Pancreas (tissue), 10 donors: ENCODE data around the gene AP1G1. TPM values are rescaled to one million over a fixed set of nuclear protein-coding genes. Genes with fewer than 3 reads are reported as not detected.

Source experiments
- ATAC-seq, 4 donors: fragments of 200-7000 bp; cut with Tn5 transposase; one replicate each; pipeline versions ENCODE4 v1.8.0 to v1.9.1; 2020; ENCODE audit warnings: mild to moderate bottlenecking in 4 of 4, moderate library complexity in 4 of 4
- DNase-seq, 6 donors: peaks; one replicate each; pipeline ENCODE4 v3.0.0-alpha.2; 2020
- FAIRE-seq: peaks from 2 replicates; lab custom pipeline; 2012; peaks lifted over from hg19 to GRCh38; lab: Jason Lieb, UNC
- H3K27ac ChIP-seq, 4 donors: fragments of 200-600 bp; sonication (generic); 1 replicate in 3 of 4; 2 replicates in 1 of 4; pipeline versions ENCODE4 v1.5.0 to v1.8.0; 2020
- H3K27me3 ChIP-seq, 4 donors: fragments of 200-600 bp; one replicate each; pipeline ENCODE4 v1.8.0; 2021
- H3K36me3 ChIP-seq, 3 donors: fragments of 200-600 bp; sonication (generic) in 1 of 3; one replicate each; pipeline versions ENCODE4 v1.5.0 to v1.8.0; 2020 to 2021
- H3K4me1 ChIP-seq, 3 donors: fragments of 200-600 bp; one replicate each; pipeline ENCODE4 v1.8.0; 2021
- H3K4me3 ChIP-seq, 4 donors: fragments of 200-600 bp; sonication (generic) in 2 of 4; one replicate each; pipeline versions ENCODE4 v1.5.0 to v1.8.0; 2020 to 2021
- H3K9me3 ChIP-seq, 4 donors: fragments of 200-600 bp; one replicate each; pipeline ENCODE4 v1.8.0; 2021
- WGBS, 2 donors: extraction: QIAGEN DNeasy Blood & Tissue Kit; methylation state at CpG; one replicate each; pipeline ENCODE4 v1.1.7; 2013; 5-methylcytosine and 5-hydroxymethylcytosine counted together
- intact Hi-C, 3 donors: fragments of 100-400 bp; cut with DNase I; formaldehyde crosslinking; loops; one replicate each; pipeline versions ENCODE4 v1.11.1 to v1.14.2; 2022
- polyA plus RNA-seq, 2 donors: library from polyadenylated mRNA; stranded (reverse); fragments of 200-250 nt; gene quantifications; one replicate each; pipeline ENCODE4 v1.2.3, GENCODE V29; 2013
- total RNA-seq, 6 donors: library from RNA; stranded (reverse); fragmentation: NEBNext Ultra II Directional in 4 of 6; extraction: Animal tissue kit (Norgen Biotek cat#: 25700) in 4 of 6; gene quantifications; one replicate each; pipeline versions ENCODE4 v1.2.1 to v1.2.4, GENCODE V29; 2021 to 2023
- TF ChIP-seq, protein P1 (sequence below), 4 donors: fragments of 200-600 bp; sonication (generic) in 3 of 4; IDR thresholded peaks; one replicate each; pipeline versions ENCODE4 v1.5.0 to v1.8.0; 2021; ENCODE audit warnings: antibody characterized with exemption in 4 of 4
- donor health status: healthy with polysubstance abuse.
- donor health status: DM: no; HTN: no; CAD: no; lungs with moderate emphysema.
- donor health status: DM: no; HTN: no; CAD: no.
- donor health status: control.
- donor health status: control.
- donor health status: Bipolar disorder and iron deficiency.
- donor health status: DM: yes; HTN: yes; CAD: no.
- donor health status: DM: no; HTN: no; CAD: no.
- donor health status: DM: no; HTN: no; CAD: no.
- donor health status: DM: yes; HTN: yes; CAD: no.

Gene AP1G1
- total and polyA plus RNA-seq, 8 donors, result 15.3 to 50.8 (median 34.5) TPM

DNA sequence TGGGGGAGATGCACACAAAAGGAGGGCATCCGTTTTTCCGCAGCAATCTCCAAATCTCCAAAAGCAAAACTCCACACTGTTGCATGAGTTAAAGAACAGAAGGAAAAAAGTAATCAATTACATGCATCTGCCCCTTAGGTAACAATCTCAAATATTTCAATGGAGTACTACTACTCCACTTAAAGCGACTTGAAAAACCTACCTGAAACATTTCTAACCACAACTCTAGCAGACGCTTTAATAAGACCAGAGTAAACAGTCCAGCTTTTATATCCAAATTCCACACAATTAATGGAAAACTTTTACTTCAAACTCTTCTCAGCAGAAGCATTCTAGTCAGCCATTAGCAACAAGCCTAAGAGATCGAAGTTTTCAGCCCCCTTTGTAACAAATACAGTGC lies 29.9 kb downstream of the AP1G1 start:
- 74 to 77% methylated on average over 5 of the region's 5 CpGs for WGBS, 2 donors
- Histone ChIP-seq H3K4me3 (no peak overlapping the region), H3K27me3 (no peaks in the 10 kb centered on the region), H3K9me3 (no peaks in the 10 kb centered on the region), H3K36me3 (peaks cover 0 to 3% (median 0%) of the 10 kb centered on the region in 3 donors), H3K4me1 (peaks cover 0 to 5% (median 0%) of the 10 kb centered on the region in 3 donors), H3K27ac (no peak overlapping the region)
- no peak for DNase-seq
- TF ChIP-seq, protein P1, sequence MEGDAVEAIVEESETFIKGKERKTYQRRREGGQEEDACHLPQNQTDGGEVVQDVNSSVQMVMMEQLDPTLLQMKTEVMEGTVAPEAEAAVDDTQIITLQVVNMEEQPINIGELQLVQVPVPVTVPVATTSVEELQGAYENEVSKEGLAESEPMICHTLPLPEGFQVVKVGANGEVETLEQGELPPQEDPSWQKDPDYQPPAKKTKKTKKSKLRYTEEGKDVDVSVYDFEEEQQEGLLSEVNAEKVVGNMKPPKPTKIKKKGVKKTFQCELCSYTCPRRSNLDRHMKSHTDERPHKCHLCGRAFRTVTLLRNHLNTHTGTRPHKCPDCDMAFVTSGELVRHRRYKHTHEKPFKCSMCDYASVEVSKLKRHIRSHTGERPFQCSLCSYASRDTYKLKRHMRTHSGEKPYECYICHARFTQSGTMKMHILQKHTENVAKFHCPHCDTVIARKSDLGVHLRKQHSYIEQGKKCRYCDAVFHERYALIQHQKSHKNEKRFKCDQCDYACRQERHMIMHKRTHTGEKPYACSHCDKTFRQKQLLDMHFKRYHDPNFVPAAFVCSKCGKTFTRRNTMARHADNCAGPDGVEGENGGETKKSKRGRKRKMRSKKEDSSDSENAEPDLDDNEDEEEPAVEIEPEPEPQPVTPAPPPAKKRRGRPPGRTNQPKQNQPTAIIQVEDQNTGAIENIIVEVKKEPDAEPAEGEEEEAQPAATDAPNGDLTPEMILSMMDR (IDR thresholded peaks at IDR 0.05), result no peak
- intact Hi-C loops, result no loop called here
- FAIRE-seq, result no peak
- ATAC-seq, result no peak

DNA sequence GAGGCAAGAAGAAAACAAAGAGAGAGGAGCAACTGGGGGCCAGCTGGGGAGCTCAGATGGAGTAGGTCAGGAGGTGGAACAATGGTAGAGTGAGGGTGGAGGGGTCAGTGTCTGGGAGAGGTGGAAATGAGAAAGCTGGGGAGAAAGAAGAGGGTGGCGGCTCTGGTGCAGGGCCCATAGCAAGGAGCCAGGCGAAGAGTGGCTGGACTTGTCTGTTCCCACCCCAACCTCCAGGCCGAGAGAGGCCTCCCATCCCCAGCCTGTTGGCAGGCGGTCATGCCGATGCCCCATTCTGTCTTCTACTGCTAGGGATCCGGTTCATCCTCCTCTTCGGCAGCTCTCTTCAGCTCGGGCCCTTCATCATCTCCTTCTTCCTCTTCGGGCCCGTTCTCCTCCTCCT lies 31.3 kb downstream of the AP1G1 start:
- Histone ChIP-seq H3K4me3 (no peak overlapping the region), H3K9me3 (no peaks in the 10 kb centered on the region), H3K27me3 (no peaks in the 10 kb centered on the region), H3K4me1 (peaks cover 0 to 5% (median 0%) of the 10 kb centered on the region in 3 donors), H3K36me3 (peaks cover 0 to 12% (median 0%) of the 10 kb centered on the region in 3 donors), H3K27ac (no peak overlapping the region)
- intact Hi-C loops, result no loop called here
- no peak for DNase-seq
- TF ChIP-seq, protein P1 (IDR thresholded peaks at IDR 0.05), result no peak
- FAIRE-seq, result no peak
- 98 to 100% methylated on average over 9 to 10 of the region's 10 CpGs for WGBS, 2 donors
- peak in 1 of 4 donors; percentile 20 for ATAC-seq

- ATAC-seq (no peak), DNase-seq (no peak), FAIRE-seq (no peak)
- Histone ChIP-seq H3K27ac (no peak overlapping the region), H3K27me3 (no peaks in the 10 kb centered on the region), H3K9me3 (no peaks in the 10 kb centered on the region), H3K4me3 (no peak overlapping the region), H3K4me1 (no peaks in the 10 kb centered on the region), H3K36me3 (peaks cover 0 to 15% (median 0%) of the 10 kb centered on the region in 3 donors)
- TF ChIP-seq, protein P1 (IDR thresholded peaks at IDR 0.05), result no peak
- WGBS, 2 donors, result 82 to 87% methylated on average over 4 of the region's 4 CpGs
- intact Hi-C loops, result no loop called here
Observed at GRCh38 chr16:71775949-71776348, 32.7 kb downstream of the AP1G1 start.

DNA sequence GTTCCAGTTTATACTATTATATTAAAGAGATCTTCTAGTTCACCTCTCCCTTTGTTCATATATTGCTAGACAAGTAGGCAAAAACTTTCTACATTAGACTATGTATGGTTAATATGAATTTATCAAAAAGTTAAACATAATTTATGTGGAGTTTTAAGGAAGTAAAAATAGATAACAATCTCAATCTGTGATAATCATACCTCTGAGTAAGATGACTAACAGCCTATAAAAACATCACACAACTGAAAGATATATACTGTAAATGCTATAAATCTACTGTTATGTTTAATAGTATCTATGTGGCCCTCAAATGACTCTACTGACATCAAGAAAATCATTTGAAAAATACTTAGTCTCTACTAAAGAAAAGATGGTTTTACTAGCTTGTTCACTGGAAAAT lies 37.1 kb downstream of the AP1G1 start:
- FAIRE-seq (no peak), ATAC-seq (no peak), DNase-seq (no peak)
- intact Hi-C loops, result no loop called here
- no peaks in the 10 kb centered on the region for H3K27me3 ChIP-seq
- H3K4me3 ChIP-seq, result no peak overlapping the region
- TF ChIP-seq, protein P1 (IDR thresholded peaks at IDR 0.05), result no peak
- H3K27ac ChIP-seq, result no peak overlapping the region
- peaks cover 0 to 27% (median 0%) of the 10 kb centered on the region in 3 donors for H3K36me3 ChIP-seq
- no peaks in the 10 kb centered on the region for H3K4me1 ChIP-seq
- H3K9me3 ChIP-seq, result no peaks in the 10 kb centered on the region

DNA sequence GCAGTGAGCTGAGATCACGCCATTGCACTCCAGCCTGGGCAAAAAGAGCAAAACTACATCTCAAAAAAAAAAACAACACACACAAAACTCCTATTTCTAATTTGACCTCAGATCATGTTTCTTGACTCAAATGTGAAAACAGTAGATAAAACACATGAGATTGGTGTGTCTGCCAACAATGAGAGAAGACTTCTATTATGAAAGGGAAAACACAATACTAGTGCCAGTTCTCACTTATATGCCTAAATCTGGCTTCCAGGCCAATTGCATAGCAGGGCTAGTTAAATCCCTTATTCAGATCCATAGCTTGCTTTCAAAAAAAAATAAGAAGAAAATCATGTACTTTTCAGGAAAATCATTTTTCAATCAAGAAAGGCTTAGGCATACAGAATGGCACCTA lies 39.4 kb downstream of the AP1G1 start:
- WGBS, 2 donors, result 97 to 100% methylated on average over 1 of the region's 1 CpG
- no peak for DNase-seq
- H3K36me3 ChIP-seq, result peaks cover 0 to 31% (median 0%) of the 10 kb centered on the region in 3 donors
- H3K27ac ChIP-seq, result no peak overlapping the region
- no peak for FAIRE-seq
- H3K4me1 ChIP-seq, result no peaks in the 10 kb centered on the region
- no peaks in the 10 kb centered on the region for H3K9me3 ChIP-seq
- H3K27me3 ChIP-seq, result no peaks in the 10 kb centered on the region
- ATAC-seq, result peak in 2 of 4 donors; percentile 61 to 63
- TF ChIP-seq, protein P1 (IDR thresholded peaks at IDR 0.05), result no peak
- no peak overlapping the region for H3K4me3 ChIP-seq
- intact Hi-C loops, result no loop called here
